Stomach (tissue), 4 donors: ENCODE measurements around the gene PDZRN3.

Experiments
- POLR2AphosphoS5 ChIP-seq, 3 donors: sonication (generic); formaldehyde crosslinking; IDR thresholded peaks; one replicate each; pipeline ENCODE4 v1.6.1; 2016; ENCODE audit warnings: antibody characterized with exemption in 3 of 3
- TF ChIP-seq, protein P1 (sequence below), 7 experiments: fragments of 450-650 bp in 4 of 7; fragments of 200-600 bp in 3 of 7; sonication (generic) in 3 of 7; IDR thresholded peaks; one replicate each; pipeline ENCODE4 v1.5.1; 2016 to 2019; ENCODE audit warnings: antibody characterized with exemption in 7 of 7, control low read depth in 2 of 7, mild to moderate bottlenecking in 1 of 7

DNA sequence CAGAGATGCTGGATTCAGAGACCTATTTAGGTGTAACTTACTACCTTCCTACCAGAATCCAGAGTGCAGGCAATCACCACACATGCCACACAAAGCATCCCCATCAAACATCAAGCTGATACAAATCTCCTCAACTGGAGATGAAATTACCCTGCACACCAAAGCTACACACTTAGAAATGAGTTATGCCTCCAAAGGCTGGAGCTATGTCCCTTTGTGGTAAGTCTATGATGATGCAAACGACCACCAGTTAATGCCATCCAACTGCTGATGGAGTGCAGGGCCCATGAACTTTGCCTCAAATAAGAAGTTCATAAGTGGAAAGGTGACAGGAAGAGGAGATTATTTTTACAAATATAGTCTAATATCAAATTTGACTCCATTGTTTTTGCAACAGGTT is 38.1 kb downstream of the PDZRN3 start:
- TF ChIP-seq POLR2AphosphoS5 (IDR thresholded peaks at IDR 0.05), result no peak
- TF ChIP-seq, protein P1, sequence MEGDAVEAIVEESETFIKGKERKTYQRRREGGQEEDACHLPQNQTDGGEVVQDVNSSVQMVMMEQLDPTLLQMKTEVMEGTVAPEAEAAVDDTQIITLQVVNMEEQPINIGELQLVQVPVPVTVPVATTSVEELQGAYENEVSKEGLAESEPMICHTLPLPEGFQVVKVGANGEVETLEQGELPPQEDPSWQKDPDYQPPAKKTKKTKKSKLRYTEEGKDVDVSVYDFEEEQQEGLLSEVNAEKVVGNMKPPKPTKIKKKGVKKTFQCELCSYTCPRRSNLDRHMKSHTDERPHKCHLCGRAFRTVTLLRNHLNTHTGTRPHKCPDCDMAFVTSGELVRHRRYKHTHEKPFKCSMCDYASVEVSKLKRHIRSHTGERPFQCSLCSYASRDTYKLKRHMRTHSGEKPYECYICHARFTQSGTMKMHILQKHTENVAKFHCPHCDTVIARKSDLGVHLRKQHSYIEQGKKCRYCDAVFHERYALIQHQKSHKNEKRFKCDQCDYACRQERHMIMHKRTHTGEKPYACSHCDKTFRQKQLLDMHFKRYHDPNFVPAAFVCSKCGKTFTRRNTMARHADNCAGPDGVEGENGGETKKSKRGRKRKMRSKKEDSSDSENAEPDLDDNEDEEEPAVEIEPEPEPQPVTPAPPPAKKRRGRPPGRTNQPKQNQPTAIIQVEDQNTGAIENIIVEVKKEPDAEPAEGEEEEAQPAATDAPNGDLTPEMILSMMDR (IDR thresholded peaks at IDR 0.05), result no peak
